Neural cell (in vitro differentiated cells): ENCODE results near the gene AEN. TPM values are rescaled to one million over a fixed set of nuclear protein-coding genes. Genes with fewer than 3 reads are reported as not detected.

ENCODE experiments used
- H2AFZ ChIP-seq: fragments of 200-600, 300-800 bp; sonication (generic), shearing (Covaris generic); 2 replicates; pipeline ENCODE4 v1.6.0; 2014; ENCODE audit warnings: low read depth, mild to moderate bottlenecking, antibody characterized with exemption, low read length, moderate library complexity
- H3F3A ChIP-seq: fragments of 200-600 bp; shearing (Covaris generic); 2 replicates; pipeline ENCODE4 v1.6.1; 2016; ENCODE audit warnings: mild to moderate bottlenecking, moderate library complexity, mixed read lengths, antibody characterized with exemption, low read length; ENCODE audit not compliant: insufficient read depth, poor library complexity, severe bottlenecking
- H3K27ac ChIP-seq: fragments of 200-600, 300-800 bp; sonication (generic), shearing (Covaris generic); 2 replicates; pipeline ENCODE4 v1.5.1; 2014; ENCODE audit warnings: mild to moderate bottlenecking, low read length, moderate library complexity
- H3K27me3 ChIP-seq: fragments of 300-800, 200-600 bp; sonication (generic), shearing (Covaris generic); 2 replicates; pipeline ENCODE4 v1.6.0; 2014; ENCODE audit warnings: mild to moderate bottlenecking, low read depth, low read length, moderate library complexity; ENCODE audit not compliant: insufficient read depth
- H3K36me3 ChIP-seq: fragments of 300-800, 200-600 bp; sonication (generic), shearing (Covaris generic); 2 replicates; pipeline ENCODE4 v1.5.1; 2014; ENCODE audit warnings: mild to moderate bottlenecking, antibody characterized with exemption, low read length, moderate library complexity; ENCODE audit not compliant: insufficient read depth
- H3K4me2 ChIP-seq: fragments of 300-800, 200-600 bp; sonication (generic), shearing (Covaris generic); 2 replicates; pipeline ENCODE4 v1.6.0; 2014; ENCODE audit warnings: mild to moderate bottlenecking, low read length
- H3K4me3 ChIP-seq: fragments of 300-800, 200-600 bp; sonication (generic), shearing (Covaris generic); 2 replicates; pipeline ENCODE4 v1.5.1; 2014; ENCODE audit warnings: mild to moderate bottlenecking, low read length, moderate library complexity
- H3K79me2 ChIP-seq: fragments of 200-600 bp; shearing (Covaris generic); replicated peaks from 2 replicates; pipeline ENCODE4 v1.6.0; 2014; ENCODE audit warnings: mild to moderate bottlenecking, low read length, moderate library complexity; ENCODE audit not compliant: insufficient read depth
- H3K9ac ChIP-seq: fragments of 300-800, 200-600 bp; sonication (generic), shearing (Covaris generic); 2 replicates; pipeline ENCODE4 v1.6.1; 2016; ENCODE audit warnings: mild to moderate bottlenecking, low read length, mixed read lengths
- H3K9me2 ChIP-seq: fragments of 200-600 bp; shearing (Covaris generic); 2 replicates; pipeline ENCODE4 v1.6.1; 2016; ENCODE audit warnings: mild to moderate bottlenecking, low read length, mixed read lengths; ENCODE audit not compliant: insufficient read depth
- H3K9me3 ChIP-seq: fragments of 200-600, 300-800 bp; sonication (generic), shearing (Covaris generic); 2 replicates; pipeline ENCODE4 v1.6.1; 2016; ENCODE audit warnings: mild to moderate bottlenecking, mixed run types, low read length, moderate library complexity, mixed read lengths
- H4K20me1 ChIP-seq: fragments of 200-600 bp; shearing (Covaris generic); 2 replicates; pipeline ENCODE4 v1.6.1; 2016; ENCODE audit warnings: mild to moderate bottlenecking, mixed run types; ENCODE audit not compliant: insufficient read depth
- EP300 ChIP-seq: fragments of 450-650 bp; conservative IDR thresholded peaks from 2 replicates; pipeline ENCODE4 v1.6.1; 2014; ENCODE audit warnings: antibody characterized with exemption, mild to moderate bottlenecking, moderate library complexity; ENCODE audit not compliant: poor library complexity, severe bottlenecking
- EZH2 ChIP-seq: fragments of 200-600, 300-800 bp; shearing (Covaris generic), sonication (generic); IDR thresholded peaks from 2 replicates; pipeline ENCODE4 v1.6.1; 2014; ENCODE audit warnings: antibody characterized with exemption, low read length, borderline replicate concordance, mild to moderate bottlenecking; ENCODE audit not compliant: insufficient read depth, poor library complexity, severe bottlenecking
- MXI1 ChIP-seq: fragments of 450-650 bp; conservative IDR thresholded peaks from 2 replicates; pipeline ENCODE4 v1.6.1; 2014; ENCODE audit warnings: antibody characterized with exemption, mild to moderate bottlenecking; ENCODE audit not compliant: poor library complexity, severe bottlenecking
- POLR2AphosphoS5 ChIP-seq: IDR thresholded peaks from 2 replicates; pipeline ENCODE4 v1.6.1; 2012
- RAD21 ChIP-seq: fragments of 450-650 bp; conservative IDR thresholded peaks from 2 replicates; pipeline ENCODE4 v1.6.1; 2014; ENCODE audit warnings: antibody characterized with exemption, mild to moderate bottlenecking, moderate library complexity
- REST ChIP-seq: IDR thresholded peaks from 2 replicates; pipeline ENCODE4 v1.6.1; 2012; ENCODE audit warnings: borderline replicate concordance
- SMC3 ChIP-seq: fragments of 450-650 bp; conservative IDR thresholded peaks from 2 replicates; pipeline ENCODE4 v1.6.1; 2014; ENCODE audit warnings: antibody characterized with exemption, mild to moderate bottlenecking, moderate library complexity; ENCODE audit not compliant: poor library complexity
- TAF1 ChIP-seq: IDR thresholded peaks from 2 replicates; pipeline ENCODE4 v1.6.1; 2012; ENCODE audit warnings: low read depth
- polyA plus RNA-seq: library from polyadenylated mRNA; depleted of rRNA; stranded (reverse); fragments of >200 nt; gene quantifications from 2 replicates; pipeline ENCODE4 v1.2.3, GENCODE V29; 2014
- TF ChIP-seq, protein P1 (sequence below): fragments of 450-650 bp; IDR thresholded peaks from 2 replicates; pipeline ENCODE4 v1.5.1; 2014; ENCODE audit warnings: antibody characterized with exemption, mild to moderate bottlenecking, moderate library complexity; ENCODE audit not compliant: poor library complexity, severe bottlenecking

The AEN gene
- polyA plus RNA-seq, 1 donor from 2014 or later, result 17.2 TPM

DNA sequence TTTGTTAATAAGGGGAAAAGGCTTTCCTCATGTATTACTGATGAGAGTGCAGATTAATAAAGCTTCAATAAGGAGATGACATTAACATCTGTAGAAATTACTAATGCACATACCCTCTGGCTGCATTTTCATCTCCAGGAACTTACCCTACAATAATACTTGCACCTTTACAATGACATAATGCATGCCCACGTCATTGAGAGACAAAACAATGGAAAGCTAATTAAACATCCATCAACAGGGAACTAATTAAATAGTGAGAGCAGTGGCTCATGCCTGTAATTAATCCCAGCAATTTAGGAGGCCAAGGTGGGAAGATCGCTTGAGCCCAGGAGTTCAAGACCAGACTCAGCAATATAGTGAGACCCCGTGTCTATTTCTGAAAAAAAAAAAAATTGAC, 41.8 kb upstream of the AEN start:
- no peaks in the 10 kb centered on the region for H3K9me2 ChIP-seq
- no peak overlapping the region for H3K27ac ChIP-seq
- no peak overlapping the region for H3K9ac ChIP-seq
- H3K79me2 ChIP-seq, result no peaks in the 10 kb centered on the region
- no peaks in the 10 kb centered on the region for H3F3A ChIP-seq
- H3K4me2 ChIP-seq, result no peak overlapping the region
- no peak overlapping the region for H2AFZ ChIP-seq
- H4K20me1 ChIP-seq, result no peaks in the 10 kb centered on the region
- no peaks in the 10 kb centered on the region for H3K36me3 ChIP-seq
- H3K4me3 ChIP-seq, result no peak overlapping the region
- H3K9me3 ChIP-seq, result no peaks in the 10 kb centered on the region
- H3K27me3 ChIP-seq, result no peaks in the 10 kb centered on the region
- TF ChIP-seq POLR2AphosphoS5, result no peak
- no peak for TF ChIP-seq TAF1
- TF ChIP-seq RAD21, result no peak
- TF ChIP-seq EP300, result no peak
- TF ChIP-seq SMC3, result no peak
- TF ChIP-seq REST, result no peak

DNA sequence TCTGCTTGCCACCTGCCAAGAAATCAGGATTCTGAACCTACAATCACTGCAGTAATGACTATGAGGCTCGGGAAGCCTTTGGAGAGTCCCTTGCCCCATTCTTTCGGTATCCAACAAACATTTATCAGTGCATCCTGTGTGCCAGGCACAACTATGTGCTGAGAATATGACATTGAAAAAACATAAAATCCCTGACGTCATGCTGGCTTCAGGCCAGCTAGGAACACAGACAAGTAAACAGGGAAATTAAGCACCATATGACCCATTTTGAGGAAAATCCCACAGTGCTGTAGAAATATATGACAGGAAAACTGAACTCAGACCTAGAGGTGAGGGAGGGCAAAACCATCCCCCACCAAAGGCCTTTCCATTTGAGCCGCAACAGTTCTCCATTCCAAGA, 40.6 kb upstream of the AEN start:
- Histone ChIP-seq H3F3A (no peaks in the 10 kb centered on the region), H3K9me3 (no peaks in the 10 kb centered on the region), H3K9me2 (no peaks in the 10 kb centered on the region), H3K4me3 (no peak overlapping the region), H4K20me1 (no peaks in the 10 kb centered on the region), H3K4me2 (no peak overlapping the region), H3K27me3 (no peaks in the 10 kb centered on the region), H3K79me2 (no peaks in the 10 kb centered on the region), H3K27ac (no peak overlapping the region), H3K9ac (no peak overlapping the region), H2AFZ (no peak overlapping the region), H3K36me3 (no peaks in the 10 kb centered on the region)
- TF ChIP-seq EZH2, result no peak
- no peak for TF ChIP-seq EP300
- no peak for TF ChIP-seq TAF1
- no peak for TF ChIP-seq SMC3
- TF ChIP-seq REST, result no peak
- no peak for TF ChIP-seq MXI1
- no peak for TF ChIP-seq POLR2AphosphoS5
- no peak for TF ChIP-seq RAD21
- TF ChIP-seq, protein P1, sequence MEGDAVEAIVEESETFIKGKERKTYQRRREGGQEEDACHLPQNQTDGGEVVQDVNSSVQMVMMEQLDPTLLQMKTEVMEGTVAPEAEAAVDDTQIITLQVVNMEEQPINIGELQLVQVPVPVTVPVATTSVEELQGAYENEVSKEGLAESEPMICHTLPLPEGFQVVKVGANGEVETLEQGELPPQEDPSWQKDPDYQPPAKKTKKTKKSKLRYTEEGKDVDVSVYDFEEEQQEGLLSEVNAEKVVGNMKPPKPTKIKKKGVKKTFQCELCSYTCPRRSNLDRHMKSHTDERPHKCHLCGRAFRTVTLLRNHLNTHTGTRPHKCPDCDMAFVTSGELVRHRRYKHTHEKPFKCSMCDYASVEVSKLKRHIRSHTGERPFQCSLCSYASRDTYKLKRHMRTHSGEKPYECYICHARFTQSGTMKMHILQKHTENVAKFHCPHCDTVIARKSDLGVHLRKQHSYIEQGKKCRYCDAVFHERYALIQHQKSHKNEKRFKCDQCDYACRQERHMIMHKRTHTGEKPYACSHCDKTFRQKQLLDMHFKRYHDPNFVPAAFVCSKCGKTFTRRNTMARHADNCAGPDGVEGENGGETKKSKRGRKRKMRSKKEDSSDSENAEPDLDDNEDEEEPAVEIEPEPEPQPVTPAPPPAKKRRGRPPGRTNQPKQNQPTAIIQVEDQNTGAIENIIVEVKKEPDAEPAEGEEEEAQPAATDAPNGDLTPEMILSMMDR, result no peak
